ENCODE data around the gene KDM1B. TPM values are rescaled to one million over a fixed set of nuclear protein-coding genes. Genes with fewer than 3 reads are reported as not detected.
"Not testable (repeated sequence)": the region's sequence is repeated elsewhere in the genome, so short reads cannot be mapped to it uniquely, and the experiment has no call there.

KDM1B gene
- total RNA-seq, 2 donors from 2014 or later: 11.0 to 31.8 TPM

DNA sequence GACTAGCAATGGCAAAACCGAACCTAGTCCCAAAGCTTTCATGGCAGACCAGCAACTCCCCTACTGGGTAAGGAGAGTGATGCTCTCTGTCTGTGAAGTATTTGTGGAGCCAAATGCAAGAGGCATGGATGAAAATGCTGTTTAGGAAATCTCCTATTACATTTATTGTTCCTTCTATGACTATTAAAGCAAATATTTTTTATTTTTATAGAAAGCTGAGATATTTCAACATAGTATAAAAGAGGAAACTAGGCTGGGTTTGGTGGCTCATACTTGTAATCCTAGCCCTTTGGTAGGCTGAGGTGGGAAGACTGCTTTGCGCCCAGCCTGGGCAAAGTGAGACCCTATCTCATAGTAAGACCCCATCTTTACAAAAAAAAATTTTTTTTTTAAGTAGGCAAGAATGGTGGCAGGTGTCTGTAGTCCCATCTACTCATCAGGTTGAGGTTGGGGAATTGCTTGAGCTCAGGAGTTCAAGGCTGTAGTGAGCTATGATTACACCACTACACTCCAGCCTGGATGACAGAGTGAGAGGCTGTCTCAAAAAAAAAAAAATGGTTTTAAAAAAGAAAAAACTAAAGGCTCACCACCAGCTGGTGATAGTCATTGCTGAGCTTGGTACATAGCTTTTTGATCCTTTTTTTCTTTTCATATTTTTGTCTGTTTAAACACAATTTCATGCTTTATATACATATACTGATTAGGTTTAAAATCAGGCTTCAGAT, 11.3 kb downstream of the KDM1B start:
- Histone ChIP-seq H3K4me1 (replicated peaks) (no peaks in the 10 kb centered on the region), H3K36me3 (no peaks in the 10 kb centered on the region), H3K27ac (no peak overlapping the region), H3K4me3 (no peak overlapping the region), H3K27me3 (replicated peaks; ENCODE audit: insufficient read depth) (no peaks in the 10 kb centered on the region), H3K9me3 (no peaks in the 10 kb centered on the region)
- intact Hi-C loops (cut with DNase I): no loop called here
- WGBS: 95% methylated on average over 2 of the region's 2 CpGs
- no peak for TF ChIP-seq POLR2AphosphoS5 (IDR thresholded peaks at IDR 0.05)
- TF ChIP-seq, protein P1, sequence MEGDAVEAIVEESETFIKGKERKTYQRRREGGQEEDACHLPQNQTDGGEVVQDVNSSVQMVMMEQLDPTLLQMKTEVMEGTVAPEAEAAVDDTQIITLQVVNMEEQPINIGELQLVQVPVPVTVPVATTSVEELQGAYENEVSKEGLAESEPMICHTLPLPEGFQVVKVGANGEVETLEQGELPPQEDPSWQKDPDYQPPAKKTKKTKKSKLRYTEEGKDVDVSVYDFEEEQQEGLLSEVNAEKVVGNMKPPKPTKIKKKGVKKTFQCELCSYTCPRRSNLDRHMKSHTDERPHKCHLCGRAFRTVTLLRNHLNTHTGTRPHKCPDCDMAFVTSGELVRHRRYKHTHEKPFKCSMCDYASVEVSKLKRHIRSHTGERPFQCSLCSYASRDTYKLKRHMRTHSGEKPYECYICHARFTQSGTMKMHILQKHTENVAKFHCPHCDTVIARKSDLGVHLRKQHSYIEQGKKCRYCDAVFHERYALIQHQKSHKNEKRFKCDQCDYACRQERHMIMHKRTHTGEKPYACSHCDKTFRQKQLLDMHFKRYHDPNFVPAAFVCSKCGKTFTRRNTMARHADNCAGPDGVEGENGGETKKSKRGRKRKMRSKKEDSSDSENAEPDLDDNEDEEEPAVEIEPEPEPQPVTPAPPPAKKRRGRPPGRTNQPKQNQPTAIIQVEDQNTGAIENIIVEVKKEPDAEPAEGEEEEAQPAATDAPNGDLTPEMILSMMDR (IDR thresholded peaks at IDR 0.05): no peak
- TF ChIP-seq POLR2A (IDR thresholded peaks at IDR 0.05): no peak
- no peak for DNase-seq (ENCODE audit: low spot score)

DNA sequence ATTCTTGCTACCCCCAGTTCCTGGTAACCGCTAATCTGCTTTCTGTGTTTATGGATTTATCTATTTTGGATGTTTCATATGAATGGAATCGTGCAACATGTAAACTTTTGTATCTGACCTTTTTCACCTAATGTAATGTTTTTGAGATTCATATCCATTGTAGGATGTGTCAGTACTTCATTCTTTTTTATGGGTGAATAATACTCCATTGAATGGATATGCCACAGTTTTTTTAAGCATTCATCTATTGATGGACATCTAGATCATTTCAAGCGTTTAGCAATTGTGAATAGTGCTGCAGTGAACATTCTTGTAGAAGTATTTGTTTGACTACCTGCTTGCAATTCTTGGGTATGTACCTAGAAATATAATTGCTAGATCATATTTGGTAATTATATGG, 13.0 kb downstream of the KDM1B start:
- WGBS: 97% methylated on average over 3 of the region's 3 CpGs
- intact Hi-C loops (cut with DNase I): no loop called here
- H3K9me3 ChIP-seq: no peaks in the 10 kb centered on the region
- no peak for DNase-seq (ENCODE audit: low spot score)
- H3K4me3 ChIP-seq: no peak overlapping the region
- no peaks in the 10 kb centered on the region for H3K4me1 ChIP-seq (replicated peaks)
- no peaks in the 10 kb centered on the region for H3K36me3 ChIP-seq
- TF ChIP-seq POLR2AphosphoS5 (IDR thresholded peaks at IDR 0.05) (no peak), POLR2A (IDR thresholded peaks at IDR 0.05) (no peak)
- TF ChIP-seq, protein P1 (IDR thresholded peaks at IDR 0.05): no peak
- no peak overlapping the region for H3K27ac ChIP-seq
- no peaks in the 10 kb centered on the region for H3K27me3 ChIP-seq (replicated peaks; ENCODE audit: insufficient read depth)

DNA sequence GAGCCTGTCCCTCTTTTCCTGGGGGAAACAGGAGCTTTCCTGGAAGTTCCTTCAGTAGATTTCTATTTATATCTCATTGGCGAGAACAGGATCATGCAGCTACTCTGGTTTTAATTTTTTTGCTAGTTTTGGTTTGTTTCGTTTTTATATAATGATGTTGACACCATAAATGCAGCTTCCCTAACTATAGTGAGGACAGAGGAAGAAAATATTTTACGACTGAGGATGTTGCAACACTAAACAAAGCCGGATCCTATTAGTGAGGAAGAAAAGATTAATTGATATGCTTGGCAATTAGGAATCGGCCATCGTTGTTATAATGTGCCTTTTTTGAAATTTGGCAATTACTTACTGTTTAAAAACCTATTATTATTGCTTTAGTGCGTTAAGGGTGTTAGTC, 16.6 kb downstream of the KDM1B start:
- WGBS: 73% methylated on average over 7 of the region's 7 CpGs
- no peak for TF ChIP-seq POLR2AphosphoS5 (IDR thresholded peaks at IDR 0.05)
- Histone ChIP-seq H3K4me1 (replicated peaks) (no peaks in the 10 kb centered on the region), H3K9me3 (no peaks in the 10 kb centered on the region), H3K36me3 (no peaks in the 10 kb centered on the region), H3K4me3 (no peak overlapping the region), H3K27me3 (replicated peaks; ENCODE audit: insufficient read depth) (no peaks in the 10 kb centered on the region), H3K27ac (no peak overlapping the region)
- no peak for DNase-seq (ENCODE audit: low spot score)
- intact Hi-C loops (cut with DNase I): no loop called here

DNA sequence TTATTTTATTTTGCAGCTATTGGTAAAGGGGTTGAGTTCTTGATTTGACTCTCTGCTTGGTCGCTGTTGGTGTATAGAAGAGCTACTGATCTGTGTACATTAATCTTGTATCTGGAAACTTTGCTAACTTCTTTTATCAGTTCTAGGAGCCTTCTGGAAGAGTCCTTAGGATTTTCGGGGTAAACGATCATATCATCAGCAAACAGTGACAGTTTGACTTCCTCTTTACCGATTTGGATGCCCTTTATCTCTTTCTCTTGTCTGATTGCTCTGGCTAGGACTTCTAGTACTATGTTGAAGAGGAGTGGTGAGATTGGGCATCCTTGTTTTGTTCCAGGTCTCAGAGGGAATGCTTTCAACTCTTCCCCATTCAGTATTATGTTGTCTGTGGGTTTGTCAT, 21.0 kb downstream of the KDM1B start:
- DNase-seq (ENCODE audit: low spot score); intact Hi-C loops (cut with DNase I); H3K27me3 ChIP-seq (replicated peaks; ENCODE audit: insufficient read depth); H3K36me3 ChIP-seq; H3K27ac ChIP-seq; H3K4me1 ChIP-seq (replicated peaks); H3K4me3 ChIP-seq; H3K9me3 ChIP-seq: not testable (repeated sequence)
- WGBS: 73% methylated on average over 4 of the region's 4 CpGs

DNA sequence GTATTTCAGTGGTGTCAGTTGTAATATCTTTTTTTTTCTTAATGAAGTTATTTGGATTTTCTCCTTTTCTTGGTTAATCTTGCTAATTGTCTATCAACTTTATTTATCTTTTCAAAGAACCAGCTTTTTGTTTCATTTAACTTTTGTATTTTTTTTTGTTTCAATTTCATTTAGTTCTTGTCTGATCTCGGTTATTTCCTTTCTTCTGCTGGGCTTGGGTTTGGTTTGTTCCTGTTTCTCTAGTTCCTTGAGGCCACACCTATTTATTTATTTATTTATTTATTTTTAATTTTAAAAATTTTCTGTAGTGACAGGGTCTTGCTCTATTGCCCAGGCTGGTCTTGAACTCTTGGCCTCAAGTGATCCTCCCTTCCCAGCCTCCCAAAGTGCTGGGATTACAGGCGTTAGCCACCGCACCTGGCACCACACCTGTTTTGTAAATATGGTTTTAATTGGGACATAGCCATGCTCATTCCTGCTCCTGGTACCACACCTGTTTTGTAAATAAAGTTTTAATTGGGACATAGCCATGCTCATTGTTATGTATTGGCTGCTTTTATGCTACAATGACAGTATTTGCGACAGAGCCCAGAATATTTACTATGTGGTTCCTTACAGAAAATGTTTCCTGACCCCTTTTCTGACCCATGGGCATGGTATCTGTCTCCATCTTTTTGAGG, 22.2 kb downstream of the KDM1B start:
- Histone ChIP-seq H3K4me1 (replicated peaks) (no peaks in the 10 kb centered on the region), H3K36me3 (no peaks in the 10 kb centered on the region), H3K27me3 (replicated peaks; ENCODE audit: insufficient read depth) (no peaks in the 10 kb centered on the region), H3K27ac (no peak overlapping the region), H3K9me3 (no peaks in the 10 kb centered on the region), H3K4me3 (no peak overlapping the region)
- DNase-seq (ENCODE audit: low spot score): no peak
- 84% methylated on average over 4 of the region's 4 CpGs for WGBS
- no peak for TF ChIP-seq POLR2AphosphoS5 (IDR thresholded peaks at IDR 0.05)
- TF ChIP-seq, protein P1 (IDR thresholded peaks at IDR 0.05): no peak
- no peak for TF ChIP-seq POLR2A (IDR thresholded peaks at IDR 0.05)
- intact Hi-C loops (cut with DNase I): no loop called here

Measured in prostate gland (tissue), 2 donors.